B cell (primary cell): ENCODE measurements around the gene DDT. TPM values are rescaled to one million over a fixed set of nuclear protein-coding genes. Genes with fewer than 3 reads are reported as not detected.

Source experiments
- ATAC-seq: fragments of 200-7000 bp; cut with Tn5 transposase; one replicate; pipeline ENCODE4 v1.10.0; 2021; ENCODE audit warnings: low read depth, mild to moderate bottlenecking, moderate number of reproducible peaks, moderate library complexity
- CTCF ChIA-PET: fragments of 350-600 bp; sonication (Branson Sonifier 250); formaldehyde crosslinking; loops from one replicate; lab custom pipeline; 2021; ENCODE audit warnings: antibody characterized with exemption, inconsistent platforms; lab: Charles Lee
- POLR2A ChIA-PET: fragments of 350-600 bp; sonication (Branson Sonifier 250); formaldehyde crosslinking; loops from one replicate; lab custom pipeline; 2021; ENCODE audit warnings: antibody characterized with exemption; lab: Charles Lee
- DNase-seq: peaks from one replicate; pipeline ENCODE4 v3.0.0; 2013
- H2AFZ ChIP-seq: 2 replicates; pipeline ENCODE4 v1.6.1; 2012; ENCODE audit warnings: mild to moderate bottlenecking, low read depth, low read length; ENCODE audit not compliant: insufficient read depth, poor library complexity, severe bottlenecking
- H3K27ac ChIP-seq, 2 donors: 1 replicate in 1 of 2; 2 replicates in 1 of 2; pipeline ENCODE4 v1.5.1; 2012 to 2013; ENCODE audit warnings: low read length in 2 of 2, mild to moderate bottlenecking in 2 of 2, moderate library complexity in 1 of 2
- H3K27me3 ChIP-seq, 4 experiments: fragments of 200-600 bp in 1 of 4; sonication (generic) in 1 of 4; replicated peaks in 1 of 4; 1 replicate in 2 of 4; 2 replicates in 2 of 4; pipeline versions ENCODE4 v1.6.1 to v1.7.0; 2013 to 2016; ENCODE audit warnings: low read length in 3 of 4, mild to moderate bottlenecking in 2 of 4, mixed read lengths in 1 of 4, moderate library complexity in 1 of 4; ENCODE audit not compliant: insufficient read depth in 4 of 4, control insufficient read depth in 3 of 4; ENCODE audit errors: control extremely low read depth in 1 of 4
- H3K36me3 ChIP-seq, 2 experiments: replicated peaks in 1 of 2; 1 replicate in 1 of 2; 2 replicates in 1 of 2; pipeline versions ENCODE4 v1.6.1 to v1.7.1; 2013; ENCODE audit warnings: low read length in 1 of 2; ENCODE audit not compliant: insufficient read depth in 2 of 2, control insufficient read depth in 1 of 2; ENCODE audit errors: control extremely low read depth in 1 of 2, extremely low read depth in 1 of 2
- H3K4me1 ChIP-seq, 2 donors: fragments of 200-600 bp in 1 of 2; sonication (generic) in 1 of 2; 1 replicate in 1 of 2; 2 replicates in 1 of 2; pipeline versions ENCODE4 v1.5.1 to v1.6.1; 2013 to 2017; ENCODE audit warnings: low read length in 2 of 2; ENCODE audit not compliant: control insufficient read depth in 2 of 2, insufficient read depth in 2 of 2
- H3K4me2 ChIP-seq: replicated peaks from 2 replicates; pipeline ENCODE3; 2012; ENCODE audit warnings: mild to moderate bottlenecking, low read depth, low read length; ENCODE audit not compliant: poor library complexity, severe bottlenecking
- H3K4me3 ChIP-seq, 5 experiments: fragments of 200-600 bp in 1 of 5; sonication (generic) in 1 of 5; 1 replicate in 3 of 5; 2 replicates in 2 of 5; pipeline versions ENCODE4 v1.5.1 to v1.7.0; 2011 to 2016; ENCODE audit warnings: low read length in 4 of 5, mild to moderate bottlenecking in 4 of 5, low read depth in 2 of 5, control low read depth in 1 of 5, moderate library complexity in 1 of 5; ENCODE audit not compliant: insufficient read depth in 1 of 5; ENCODE audit errors: control extremely low read depth in 1 of 5, extremely low read depth in 1 of 5
- H3K79me2 ChIP-seq: fragments of 200-600 bp; sonication (generic); one replicate; pipeline ENCODE4 v1.6.0; 2016; ENCODE audit warnings: low read length; ENCODE audit not compliant: control insufficient read depth, insufficient read depth
- H3K9ac ChIP-seq: fragments of 200-600 bp; sonication (generic); 2 replicates; pipeline ENCODE4 v1.6.1; 2017; ENCODE audit warnings: mild to moderate bottlenecking, low read length, moderate library complexity
- H3K9me3 ChIP-seq, 3 donors: one replicate each; pipeline versions ENCODE4 v1.6.1 to v1.7.1; 2013; ENCODE audit warnings: low read length in 2 of 3; ENCODE audit not compliant: control insufficient read depth in 2 of 3, insufficient read depth in 1 of 3; ENCODE audit errors: control extremely low read depth in 1 of 3
- H4K20me1 ChIP-seq: 2 replicates; pipeline ENCODE4 v1.6.0; 2012; ENCODE audit warnings: mild to moderate bottlenecking, low read length; ENCODE audit not compliant: insufficient read depth, control insufficient read depth, poor library complexity, severe bottlenecking
- H3K27ac Mint-ChIP-seq: one replicate; pipeline ENCODE4 v1.8.0; 2021; ENCODE audit warnings: mixed read lengths
- H3K27me3 Mint-ChIP-seq: one replicate; pipeline ENCODE4 v1.8.0; 2021; ENCODE audit warnings: mixed read lengths
- H3K4me1 Mint-ChIP-seq: one replicate; pipeline ENCODE4 v1.8.0; 2021; ENCODE audit warnings: mixed read lengths
- H3K4me3 Mint-ChIP-seq: one replicate; pipeline ENCODE4 v1.8.0; 2021; ENCODE audit warnings: mixed read lengths
- H3K9me3 Mint-ChIP-seq: one replicate; pipeline ENCODE4 v1.8.0; 2022; ENCODE audit warnings: mixed read lengths; ENCODE audit not compliant: insufficient read depth
- CTCF ChIP-seq: fragments of 200-600 bp; IDR thresholded peaks from one replicate; pipeline ENCODE4 v1.8.0; 2022; ENCODE audit warnings: antibody characterized with exemption, mild to moderate bottlenecking
- EZH2 ChIP-seq: IDR thresholded peaks from 2 replicates; pipeline ENCODE4 v1.6.1; 2012; ENCODE audit warnings: borderline replicate concordance, low read depth, mild to moderate bottlenecking, moderate library complexity, low read length; ENCODE audit not compliant: insufficient read depth, poor library complexity, severe bottlenecking
- WGBS: methylation state at CpG from one replicate; pipeline ENCODE4 v1.1.5; 2013; ENCODE audit warnings: missing lambda C conversion rate; ENCODE audit not compliant: insufficient coverage; 5-methylcytosine and 5-hydroxymethylcytosine counted together
- intact Hi-C: fragments of 100-400 bp; cut with micrococcal nuclease; formaldehyde crosslinking; loops from one replicate; pipeline ENCODE4 v1.10.0; 2022
- polyA plus RNA-seq: library from polyadenylated mRNA; depleted of rRNA; stranded (reverse); fragments of >200 nt; gene quantifications from 2 replicates; pipeline ENCODE4 v1.2.3, GENCODE V29; 2012
- total RNA-seq, 2 donors: library from RNA; stranded (reverse); fragments of 120-200 nt in 1 of 2; gene quantifications; 1 replicate in 1 of 2; 2 replicates in 1 of 2; pipeline versions ENCODE4 v1.2.3 to v1.2.4, GENCODE V29; 2013 to 2022

DDT gene
- total and polyA plus RNA-seq, 2 donors (not counting 1 experiment from before 2014, with no cell fraction given) = 105 to 142 TPM

GRCh38 chr22:23938328-23939016, 35.8 kb downstream of the DDT start:
- Mint-ChIP-seq H3K4me1 (no peaks in the 10 kb centered on the region), H3K4me3 (no peak overlapping the region), H3K27ac (no peak overlapping the region), H3K9me3 (no peaks in the 10 kb centered on the region), H3K27me3 (no peaks in the 10 kb centered on the region)
- ChIA-PET CTCF (interaction anchor here (0.6 kb wide), 2 partner anchors 50 to 213 kb away, joined by 3 to 4 read pairs; no protein-coding TSS in a partner anchor), POLR2A (interaction anchor here (0.7 kb wide), 1 partner anchor 569 kb away, joined by 8 read pairs; no protein-coding TSS in a partner anchor)
- H3K4me1 ChIP-seq = no peaks in the 10 kb centered on the region
- no peak overlapping the region for H3K4me3 ChIP-seq
- H3K27me3 ChIP-seq = no peaks in the 10 kb centered on the region
- no peaks in the 10 kb centered on the region for H3K36me3 ChIP-seq
- TF ChIP-seq EZH2 = no peak
- no peak for TF ChIP-seq CTCF
- ATAC-seq = no peak
- H3K4me2 ChIP-seq = no peak overlapping the region
- H3K9ac ChIP-seq = no peak overlapping the region
- H2AFZ ChIP-seq = no peak overlapping the region
- WGBS = 92% methylated on average over 3 of the region's 5 CpGs
- DNase-seq = peak; percentile 1
- no peaks in the 10 kb centered on the region for H3K79me2 ChIP-seq
- H3K27ac ChIP-seq = no peak overlapping the region
- no peaks in the 10 kb centered on the region for H3K9me3 ChIP-seq
- no peaks in the 10 kb centered on the region for H4K20me1 ChIP-seq
- intact Hi-C loops = no loop called here

- DNase-seq (peak; percentile 0), ATAC-seq (no peak)
- no peak for TF ChIP-seq EZH2
- TF ChIP-seq CTCF = no peak
- H3K27me3 ChIP-seq = peaks cover 0 to 2% (median 0%) of the 10 kb centered on the region in 4 experiments
- peaks cover 6 to 12% of the 10 kb centered on the region in 2 donors for H3K4me1 ChIP-seq
- H3K9ac ChIP-seq = no peak overlapping the region
- intact Hi-C loops = no loop called here
- no peak overlapping the region for H3K4me3 Mint-ChIP-seq
- H3K9me3 Mint-ChIP-seq = peaks cover 4% of the 10 kb centered on the region
- no peak overlapping the region for H3K4me2 ChIP-seq
- H3K27me3 Mint-ChIP-seq = no peaks in the 10 kb centered on the region
- H3K27ac ChIP-seq = no peak overlapping the region
- 97% methylated on average over 7 of the region's 14 CpGs for WGBS
- H3K27ac Mint-ChIP-seq = no peak overlapping the region
- H4K20me1 ChIP-seq = no peaks in the 10 kb centered on the region
- H3K4me3 ChIP-seq = no peak overlapping the region
- ChIA-PET CTCF (interaction anchor here (0.5 to 0.6 kb wide), 2 partner anchors 63 to 189 kb away, joined by 3 to 4 read pairs; no protein-coding TSS in a partner anchor), POLR2A (no interaction called here)
- H2AFZ ChIP-seq = no peak overlapping the region
- peaks cover 13% of the 10 kb centered on the region for H3K4me1 Mint-ChIP-seq
- H3K79me2 ChIP-seq = peaks cover 38% of the 10 kb centered on the region
- H3K36me3 ChIP-seq = peaks cover 0 to 54% of the 10 kb centered on the region in 2 experiments
- peaks cover 0 to 32% (median 9%) of the 10 kb centered on the region in 3 donors for H3K9me3 ChIP-seq
These were observed 47.7 kb downstream of the DDT start for GRCh38 chr22:23926561-23926960.
